T-helper 1 cell treated with Interleukin-12 subunit alpha and Interleukin-12 subunit beta and Interleukin-4 antibody, amounts not matched to agents 30 μg/mL and 1 μg/mL, for 36 hours (primary cell): Measurements from ENCODE around the gene NOVA2.
A peak's percentile ranks its signal among the peaks of the same experiment; 100 is the strongest.

Experiments used
- H3K27ac Mint-ChIP-seq: one replicate; pipeline ENCODE4 v1.8.0; 2021; ENCODE audit warnings: mild to moderate bottlenecking, mixed read lengths
- H3K27me3 Mint-ChIP-seq: one replicate; pipeline ENCODE4 v1.8.0; 2021; ENCODE audit warnings: low read depth, mixed read lengths
- H3K36me3 Mint-ChIP-seq: one replicate; pipeline ENCODE4 v1.8.0; 2021; ENCODE audit warnings: low read depth, mixed read lengths
- H3K4me1 Mint-ChIP-seq: one replicate; pipeline ENCODE4 v1.8.0; 2021; ENCODE audit warnings: low read depth, mixed read lengths
- H3K4me3 Mint-ChIP-seq: one replicate; pipeline ENCODE4 v1.8.0; 2021; ENCODE audit warnings: mild to moderate bottlenecking, moderate library complexity, mixed read lengths
- H3K9me3 Mint-ChIP-seq: one replicate; pipeline ENCODE4 v1.8.0; 2021; ENCODE audit warnings: mixed read lengths

Gene NOVA2, protein sequence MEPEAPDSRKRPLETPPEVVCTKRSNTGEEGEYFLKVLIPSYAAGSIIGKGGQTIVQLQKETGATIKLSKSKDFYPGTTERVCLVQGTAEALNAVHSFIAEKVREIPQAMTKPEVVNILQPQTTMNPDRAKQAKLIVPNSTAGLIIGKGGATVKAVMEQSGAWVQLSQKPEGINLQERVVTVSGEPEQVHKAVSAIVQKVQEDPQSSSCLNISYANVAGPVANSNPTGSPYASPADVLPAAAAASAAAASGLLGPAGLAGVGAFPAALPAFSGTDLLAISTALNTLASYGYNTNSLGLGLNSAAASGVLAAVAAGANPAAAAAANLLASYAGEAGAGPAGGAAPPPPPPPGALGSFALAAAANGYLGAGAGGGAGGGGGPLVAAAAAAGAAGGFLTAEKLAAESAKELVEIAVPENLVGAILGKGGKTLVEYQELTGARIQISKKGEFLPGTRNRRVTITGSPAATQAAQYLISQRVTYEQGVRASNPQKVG

DNA sequence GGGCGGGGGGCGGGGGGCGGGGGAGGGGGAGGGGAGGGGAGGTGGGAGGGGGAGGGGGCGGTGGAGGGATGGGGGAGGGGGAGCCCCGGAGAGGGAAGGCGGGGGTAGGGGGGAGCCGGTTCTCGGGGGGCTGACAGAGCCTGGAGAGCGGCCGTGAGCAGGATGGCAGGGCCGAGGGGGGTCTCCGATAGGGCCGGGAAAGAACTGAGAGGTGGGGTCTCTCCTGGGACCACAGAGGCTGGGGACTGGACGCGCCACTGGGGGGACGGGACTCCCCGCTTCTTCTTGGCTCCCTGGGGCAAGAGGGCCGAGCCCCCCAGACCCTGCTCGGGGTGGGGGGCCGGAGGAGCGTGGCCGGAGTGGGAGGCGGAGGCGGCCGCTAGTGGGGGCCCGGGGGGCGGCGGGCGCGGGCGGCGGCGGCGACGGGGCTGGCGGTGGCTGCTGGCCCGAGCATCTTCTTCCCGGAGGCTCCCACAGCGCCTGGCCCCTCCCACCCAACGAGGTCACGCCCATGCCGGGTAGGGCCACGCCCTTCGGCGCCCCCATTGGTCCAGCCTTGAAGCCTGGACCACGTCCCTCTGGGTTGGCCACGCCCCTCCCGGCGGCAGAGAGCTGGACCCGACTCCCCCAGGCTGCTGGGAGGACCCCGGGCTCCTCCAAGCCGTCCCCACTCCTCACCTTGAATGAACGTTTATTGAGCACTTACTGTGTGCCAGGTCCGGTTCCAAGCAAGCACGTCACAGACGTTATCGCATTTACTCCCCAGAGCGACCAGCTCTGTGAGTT is at the start of gene NOVA2:
Gene NOVA2 (minus strand): TSS at position 313 of the 786 bp plus-strand sequence. CDS start 514 bp downstream, outside the sequence.
- peaks cover 77% of the 10 kb centered on the region for H3K27me3 Mint-ChIP-seq
- no peaks in the 10 kb centered on the region for H3K9me3 Mint-ChIP-seq
- peaks cover 16% of the 10 kb centered on the region for H3K4me1 Mint-ChIP-seq

DNA sequence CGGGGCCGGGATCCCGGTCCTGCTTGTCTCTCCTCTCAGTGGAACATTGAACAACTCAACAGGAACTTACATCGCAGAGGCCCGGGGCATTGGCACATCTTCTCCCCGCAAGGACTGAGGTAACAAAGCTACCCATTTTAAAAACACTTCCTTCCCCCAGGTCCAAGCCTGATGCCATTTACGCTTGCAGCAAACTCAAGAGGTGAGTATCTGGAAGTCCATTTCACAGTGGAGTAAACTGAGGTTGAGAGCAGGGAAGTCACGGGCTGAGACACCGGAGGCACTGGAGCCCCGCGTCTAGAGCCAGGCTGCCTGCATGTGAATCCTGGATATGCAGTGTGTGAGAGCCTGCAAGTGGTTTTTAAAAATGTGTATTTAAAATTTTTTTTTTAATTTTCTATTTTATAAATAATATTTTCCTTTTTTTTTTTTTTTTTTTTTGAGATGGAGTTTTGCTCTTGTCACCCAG is 49.7 kb upstream of the NOVA2 start:
- Mint-ChIP-seq H3K36me3 (no peaks in the 10 kb centered on the region), H3K9me3 (no peaks in the 10 kb centered on the region), H3K4me3 (no peak overlapping the region), H3K27ac (no peak overlapping the region), H3K4me1 (peaks cover 9% of the 10 kb centered on the region), H3K27me3 (peaks cover 36% of the 10 kb centered on the region)

More for the DNA sequence above, at the start of gene NOVA2:
- no peak within 1 kb of the TSS for H3K27ac Mint-ChIP-seq
- H3K36me3 Mint-ChIP-seq = no peaks in the 10 kb centered on the region
- peak within 1 kb of the TSS; percentile 28 for H3K4me3 Mint-ChIP-seq

DNA sequence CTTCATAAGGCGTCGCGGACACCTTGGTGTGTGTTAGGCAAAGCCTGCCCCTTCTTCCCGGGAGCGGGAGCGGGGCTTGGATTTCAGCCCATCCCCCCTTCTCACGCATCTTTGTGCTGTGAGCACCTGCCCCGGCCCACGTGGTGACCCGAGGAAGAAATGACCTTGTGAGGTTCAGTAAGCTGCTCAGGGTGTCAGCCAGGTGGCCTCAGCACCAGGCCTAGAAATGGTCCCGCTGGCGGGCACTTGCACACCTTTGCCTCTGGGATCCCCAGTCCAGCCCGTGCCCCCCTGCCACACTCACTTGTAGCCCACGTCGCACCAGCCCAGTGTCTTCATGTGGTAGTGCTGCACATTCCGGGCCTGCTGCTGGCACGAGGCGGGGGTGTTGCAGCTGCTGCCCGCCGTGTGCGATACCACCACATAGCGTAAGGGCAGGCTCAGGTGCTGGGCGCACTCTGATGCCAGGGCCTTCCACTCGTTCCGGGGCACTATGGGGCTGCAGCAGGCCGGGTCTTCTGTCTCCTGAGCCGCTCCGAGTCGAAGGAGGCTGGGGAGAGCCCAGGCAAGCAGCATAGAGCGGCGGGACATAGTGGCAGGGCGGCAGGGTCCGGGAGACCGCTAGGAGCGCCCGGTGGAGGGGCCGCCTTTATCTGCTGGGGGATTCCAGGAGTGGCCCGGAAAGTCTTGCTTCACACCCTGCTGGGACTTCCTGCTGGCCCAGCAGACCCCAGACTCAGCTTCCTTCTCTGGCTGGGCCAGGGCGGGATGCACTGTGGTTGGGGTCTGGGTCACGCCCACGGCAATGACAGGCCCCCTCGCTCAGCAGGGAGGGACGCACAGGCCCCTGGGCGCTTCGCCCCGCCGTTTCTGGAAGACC is 49.0 kb upstream of the NOVA2 start, which contains the start of gene PGLYRP1:
Gene PGLYRP1 (minus strand): TSS at position 623 of the 880 bp plus-strand sequence. CDS start 32 bp downstream, at position 591.
- no peak within 1 kb of the TSS for H3K4me3 Mint-ChIP-seq

DNA sequence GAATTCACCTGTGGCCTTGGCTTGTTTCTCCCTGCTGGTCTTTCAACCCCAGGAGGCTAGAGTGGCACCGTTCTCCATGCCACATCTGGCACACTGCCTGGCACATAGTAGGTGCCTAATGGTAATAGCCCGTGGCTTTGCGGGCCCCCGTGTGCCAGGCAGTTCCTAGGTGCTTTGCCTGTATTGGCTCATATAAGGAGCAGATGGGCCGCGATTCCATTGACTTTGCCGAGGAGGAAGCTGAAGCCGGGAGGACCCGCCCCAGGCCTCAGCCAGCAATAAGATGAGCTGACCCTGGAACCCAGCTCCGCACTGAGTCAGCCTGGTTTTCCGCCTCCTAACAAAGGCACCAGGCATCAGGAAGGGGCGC is 48.4 kb upstream of the NOVA2 start:
- no peak overlapping the region for H3K4me3 Mint-ChIP-seq
- H3K27ac Mint-ChIP-seq = no peak overlapping the region
- no peaks in the 10 kb centered on the region for H3K9me3 Mint-ChIP-seq
- peaks cover 36% of the 10 kb centered on the region for H3K27me3 Mint-ChIP-seq
- H3K36me3 Mint-ChIP-seq = no peaks in the 10 kb centered on the region
- H3K4me1 Mint-ChIP-seq = peaks cover 9% of the 10 kb centered on the region

More for the DNA sequence above, 49.0 kb upstream of the NOVA2 start, which contains the start of gene PGLYRP1:
- Mint-ChIP-seq H3K4me1 (peaks cover 9% of the 10 kb centered on the region), H3K36me3 (no peaks in the 10 kb centered on the region), H3K9me3 (no peaks in the 10 kb centered on the region), H3K27ac (no peak within 1 kb of the TSS), H3K27me3 (peaks cover 36% of the 10 kb centered on the region)

DNA sequence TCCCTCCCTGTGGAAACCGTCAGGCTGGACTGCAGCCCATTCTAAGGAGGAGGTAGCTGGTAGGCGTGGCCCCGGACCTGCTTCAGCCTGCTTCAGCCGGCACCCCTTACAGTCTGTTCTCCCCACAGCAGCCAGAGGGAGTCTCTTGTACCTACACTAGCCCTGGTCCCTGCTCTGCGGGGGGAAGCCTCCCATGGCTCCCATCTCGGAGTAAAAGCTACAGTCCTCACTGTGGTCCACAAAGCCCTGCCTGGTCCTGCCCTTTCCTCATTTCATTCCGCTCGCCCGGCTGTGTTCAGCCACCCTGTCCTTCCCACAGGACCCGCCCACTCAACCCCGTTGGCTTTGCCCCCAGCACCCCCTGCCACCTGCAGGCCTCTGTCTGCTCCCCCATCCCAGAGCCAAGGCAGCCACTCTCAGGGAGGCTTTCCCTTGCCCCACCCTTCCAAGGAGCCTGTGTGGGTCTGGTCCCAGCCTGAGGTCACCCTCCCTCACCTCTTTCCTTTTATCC is 47.9 kb upstream of the NOVA2 start:
- Mint-ChIP-seq H3K27ac (no peak overlapping the region), H3K36me3 (no peaks in the 10 kb centered on the region), H3K4me1 (peaks cover 9% of the 10 kb centered on the region), H3K9me3 (no peaks in the 10 kb centered on the region), H3K4me3 (no peak overlapping the region), H3K27me3 (peaks cover 32% of the 10 kb centered on the region)

DNA sequence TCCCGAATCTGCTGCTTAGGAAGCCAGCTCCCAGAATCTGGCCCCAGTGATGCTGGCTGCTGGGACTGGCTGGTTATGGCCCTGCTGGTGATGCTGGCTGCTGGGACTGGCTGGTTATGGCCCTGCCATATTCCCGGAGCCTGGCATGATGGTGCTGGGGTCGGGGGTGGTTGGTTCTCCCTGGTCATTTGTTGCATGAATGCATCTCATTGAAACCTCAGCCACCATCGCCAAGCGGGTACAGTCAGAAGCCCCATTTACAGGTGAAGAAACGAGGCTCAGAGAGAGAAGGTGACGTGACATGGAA is 47.1 kb upstream of the NOVA2 start:
- no peaks in the 10 kb centered on the region for H3K36me3 Mint-ChIP-seq
- no peak overlapping the region for H3K4me3 Mint-ChIP-seq
- H3K27me3 Mint-ChIP-seq = peaks cover 24% of the 10 kb centered on the region
- peaks cover 6% of the 10 kb centered on the region for H3K4me1 Mint-ChIP-seq
- H3K9me3 Mint-ChIP-seq = no peaks in the 10 kb centered on the region
- H3K27ac Mint-ChIP-seq = no peak overlapping the region

DNA sequence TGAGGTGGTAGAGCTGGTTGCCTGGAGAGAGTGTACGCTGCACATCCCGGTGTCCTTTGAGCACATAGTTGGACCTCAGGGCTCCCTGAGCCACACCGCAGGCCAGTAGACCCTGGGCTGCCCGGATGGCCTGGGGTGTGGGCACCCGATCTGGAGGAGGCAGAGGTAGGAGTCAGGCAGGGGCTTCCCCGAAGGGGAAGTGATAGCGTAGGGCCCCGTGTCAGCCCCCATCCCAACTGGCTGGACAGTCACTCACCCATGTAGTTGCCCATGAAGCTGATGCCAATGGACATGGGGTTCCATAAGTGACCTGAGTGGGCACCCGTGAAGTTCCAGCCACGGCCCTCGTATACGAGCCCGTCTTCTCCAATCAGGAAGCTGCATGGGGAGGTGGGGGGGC is 45.6 kb upstream of the NOVA2 start:
- no peaks in the 10 kb centered on the region for H3K9me3 Mint-ChIP-seq
- H3K27me3 Mint-ChIP-seq = peaks cover 30% of the 10 kb centered on the region
- no peak overlapping the region for H3K27ac Mint-ChIP-seq
- no peak overlapping the region for H3K4me3 Mint-ChIP-seq
- H3K36me3 Mint-ChIP-seq = peaks cover 5% of the 10 kb centered on the region
- H3K4me1 Mint-ChIP-seq = peaks cover 13% of the 10 kb centered on the region

DNA sequence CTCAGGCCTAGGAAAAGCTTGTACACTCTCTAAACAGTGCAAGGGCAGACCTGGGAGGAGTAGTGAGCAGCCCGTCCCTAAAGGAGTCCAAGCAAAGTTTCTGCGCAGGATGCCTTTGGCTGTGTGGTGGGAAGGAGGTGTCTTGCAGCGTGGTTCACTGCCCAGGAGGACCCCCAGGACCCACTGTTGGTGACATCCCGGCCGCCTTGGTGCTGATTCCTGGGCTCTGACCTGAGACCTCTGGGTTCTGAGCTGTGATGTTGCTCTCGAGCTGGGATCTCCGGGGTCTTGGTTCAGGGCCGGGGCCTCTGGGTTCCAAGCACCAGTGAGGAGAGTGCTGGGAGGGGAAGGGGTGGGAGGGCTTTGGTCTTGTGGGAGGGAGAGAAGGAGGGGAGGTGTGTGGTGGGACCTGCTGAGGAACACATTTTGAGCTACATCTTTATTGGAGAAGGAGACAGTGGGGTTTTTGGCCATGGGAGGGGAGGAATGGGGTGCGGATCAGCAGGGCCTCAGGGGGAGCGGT is 45.1 kb upstream of the NOVA2 start:
- no peaks in the 10 kb centered on the region for H3K9me3 Mint-ChIP-seq
- H3K4me1 Mint-ChIP-seq = peaks cover 13% of the 10 kb centered on the region
- peaks cover 26% of the 10 kb centered on the region for H3K27me3 Mint-ChIP-seq
- no peak overlapping the region for H3K27ac Mint-ChIP-seq
- H3K4me3 Mint-ChIP-seq = no peak overlapping the region
- H3K36me3 Mint-ChIP-seq = peaks cover 5% of the 10 kb centered on the region

DNA sequence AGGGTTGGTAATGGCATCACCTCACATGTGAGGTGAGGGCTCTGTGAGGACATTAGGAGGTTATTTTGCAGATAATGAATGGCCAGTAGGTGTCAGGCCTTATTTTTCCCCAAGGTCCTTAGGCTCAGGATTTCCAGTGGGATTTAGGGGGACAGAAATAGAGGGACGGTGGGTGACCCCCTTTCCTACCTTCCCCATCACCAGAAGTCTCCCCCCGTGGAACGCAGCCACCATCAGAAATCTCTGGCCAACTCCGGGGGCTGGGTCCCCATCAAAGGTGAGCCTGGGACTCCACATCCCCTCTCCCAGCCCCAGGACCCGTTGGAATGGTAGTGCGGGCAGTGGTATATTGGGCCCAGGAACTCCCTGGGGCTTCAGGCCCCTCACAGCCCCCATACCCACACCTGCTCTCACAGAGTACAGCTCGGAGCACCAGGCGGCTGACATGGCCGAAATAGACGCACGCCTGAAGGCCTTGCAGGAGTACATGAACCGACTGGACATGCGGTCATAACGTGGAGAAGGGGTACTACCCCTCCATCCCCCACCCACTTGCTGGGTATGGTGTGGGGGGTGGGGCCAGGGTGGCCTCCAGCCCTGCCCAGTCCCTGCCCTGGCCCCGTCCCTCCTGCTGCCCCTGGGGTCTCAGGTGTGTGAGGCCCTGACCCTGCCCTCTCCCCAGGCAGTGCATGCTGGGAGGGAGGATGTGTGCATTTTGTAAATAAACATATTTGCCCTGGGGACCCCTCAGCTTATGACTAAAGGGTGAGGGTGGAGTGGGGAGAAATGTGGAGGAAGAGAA is 44.4 kb upstream of the NOVA2 start:
- Mint-ChIP-seq H3K4me1 (peaks cover 13% of the 10 kb centered on the region), H3K27me3 (peaks cover 21% of the 10 kb centered on the region), H3K9me3 (no peaks in the 10 kb centered on the region), H3K27ac (no peak overlapping the region), H3K4me3 (no peak overlapping the region), H3K36me3 (peaks cover 5% of the 10 kb centered on the region)

DNA sequence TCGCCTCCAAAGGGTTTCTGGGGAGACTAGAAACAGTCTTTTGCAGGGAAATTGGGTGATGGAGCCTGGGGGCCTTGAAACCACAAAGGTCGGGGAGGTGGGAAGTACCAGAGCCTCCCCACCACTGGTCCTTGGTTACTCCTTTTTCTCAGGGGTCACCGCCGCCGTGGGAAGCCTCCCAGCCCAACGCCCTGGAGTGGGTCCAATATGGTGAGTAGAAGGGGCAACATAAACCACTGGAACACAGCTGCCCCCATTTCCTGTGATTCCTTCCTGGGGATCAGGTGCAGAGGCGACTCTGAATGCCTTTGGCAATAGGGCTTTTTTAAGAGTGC is 43.4 kb upstream of the NOVA2 start:
- H3K27me3 Mint-ChIP-seq = peaks cover 17% of the 10 kb centered on the region
- H3K9me3 Mint-ChIP-seq = no peaks in the 10 kb centered on the region
- no peak overlapping the region for H3K27ac Mint-ChIP-seq
- peaks cover 13% of the 10 kb centered on the region for H3K4me1 Mint-ChIP-seq
- peak overlapping the region; percentile 44 for H3K4me3 Mint-ChIP-seq
- peaks cover 5% of the 10 kb centered on the region for H3K36me3 Mint-ChIP-seq

DNA sequence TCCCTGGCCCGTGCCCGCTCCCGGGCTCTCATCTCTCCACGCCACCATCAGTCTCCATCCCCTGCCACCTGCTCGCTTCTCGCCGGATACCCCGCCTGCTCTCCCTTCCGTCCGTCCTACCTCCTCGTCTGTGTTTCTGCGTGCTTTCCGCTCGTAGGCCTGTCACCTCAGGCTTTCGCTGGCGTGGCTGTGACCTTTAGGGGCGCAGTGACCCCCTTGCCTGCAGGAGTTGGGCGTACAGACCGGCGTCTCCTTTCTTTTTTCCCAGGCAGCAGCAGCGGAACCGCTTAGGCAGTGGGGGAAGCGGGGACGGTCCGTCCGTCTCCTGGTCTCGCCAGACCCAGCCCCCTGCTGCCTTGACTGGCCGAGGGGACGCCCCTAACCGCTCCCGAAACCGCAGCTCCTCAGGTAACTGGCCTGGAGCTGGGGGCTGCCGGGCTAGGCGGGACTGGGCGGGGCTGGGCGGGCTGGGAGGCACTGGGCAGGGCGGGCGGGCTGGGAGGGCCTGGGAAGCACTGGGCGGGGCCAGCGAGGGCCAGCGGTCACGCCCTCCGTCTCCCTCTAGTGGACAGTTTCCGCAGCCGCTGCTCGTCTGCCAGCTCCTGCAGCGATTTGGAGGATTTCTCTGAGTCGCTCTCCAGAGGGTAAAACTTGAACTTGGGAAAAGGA is 42.9 kb upstream of the NOVA2 start:
- peaks cover 13% of the 10 kb centered on the region for H3K4me1 Mint-ChIP-seq
- peaks cover 5% of the 10 kb centered on the region for H3K36me3 Mint-ChIP-seq
- peak overlapping the region; percentile 62 for H3K27ac Mint-ChIP-seq
- H3K27me3 Mint-ChIP-seq = peaks cover 12% of the 10 kb centered on the region
- H3K4me3 Mint-ChIP-seq = peak overlapping the region; percentile 86
- no peaks in the 10 kb centered on the region for H3K9me3 Mint-ChIP-seq

DNA sequence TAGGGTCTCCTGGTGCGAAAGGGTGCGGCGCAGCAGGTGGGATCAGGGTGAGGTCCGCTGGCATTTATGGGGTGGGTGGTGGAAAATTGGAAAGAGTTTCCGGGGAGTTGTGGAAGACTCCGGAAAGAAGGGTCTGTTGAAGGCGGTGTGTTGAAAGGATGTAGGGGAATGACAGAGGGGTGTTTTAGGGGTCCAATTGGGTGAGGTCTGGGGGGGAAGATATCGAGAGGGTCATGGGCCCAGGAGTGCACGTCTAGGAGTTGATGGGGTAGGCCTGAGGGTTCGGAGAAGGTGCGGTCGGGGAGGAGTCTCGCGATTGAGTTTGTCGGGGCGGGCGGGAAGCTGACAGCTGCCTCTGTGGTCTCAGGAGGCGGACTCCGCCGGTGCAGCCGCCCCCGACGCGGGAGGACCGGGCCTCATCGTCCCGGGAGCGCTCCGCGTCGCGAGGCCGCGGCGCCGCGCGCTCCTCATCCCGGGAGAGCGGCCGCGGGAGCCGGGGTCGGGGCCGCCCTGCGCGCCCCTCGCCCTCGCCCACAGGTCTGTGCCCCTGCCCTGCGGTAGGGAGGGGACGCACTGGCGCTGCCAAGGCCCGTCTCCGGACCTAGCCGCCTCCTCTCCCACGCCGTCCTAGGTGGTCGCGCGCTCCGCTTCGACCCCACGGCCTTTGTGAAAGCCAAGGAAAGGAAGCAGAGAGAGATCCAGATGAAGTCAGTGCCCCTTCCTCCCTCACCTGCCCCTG is 42.2 kb upstream of the NOVA2 start:
- peak overlapping the region; percentile 62 for H3K27ac Mint-ChIP-seq
- H3K4me1 Mint-ChIP-seq = peaks cover 13% of the 10 kb centered on the region
- peaks cover 12% of the 10 kb centered on the region for H3K27me3 Mint-ChIP-seq
- H3K4me3 Mint-ChIP-seq = peak overlapping the region; percentile 86
- no peaks in the 10 kb centered on the region for H3K9me3 Mint-ChIP-seq
- peaks cover 5% of the 10 kb centered on the region for H3K36me3 Mint-ChIP-seq
